ENCODE results near the gene KRT10. TPM values are rescaled to one million over a fixed set of nuclear protein-coding genes. Genes with fewer than 3 reads are reported as not detected.
A peak's percentile ranks its signal among the peaks of the same experiment; 100 is the strongest.

The KRT10 gene
- total and polyA plus RNA-seq, 9 of the 15 experiments (the other 6 are each of a cell fraction or from before 2014, with no cell fraction given): 47.0 to 179 (median 76.2) TPM

GRCh38 chr17:40827746-40828453, 5.5 kb upstream of the KRT10 start (continued):
- TF ChIP-seq ELF4 (CRISPR knock-in tag; IDR thresholded peaks at IDR 0.05) (no peak), TFE3 (CRISPR knock-in tag; IDR thresholded peaks at IDR 0.05) (no peak), HDAC3 (IDR thresholded peaks at IDR 0.05; ENCODE audit: borderline replicate concordance, partially characterized antibody) (peak; percentile 95), KLF16 (IDR thresholded peaks at IDR 0.05) (peak; percentile 90), SAP30 (IDR thresholded peaks at IDR 0.05; ENCODE audit: borderline replicate concordance, insufficient read depth, low read depth, low read length, poor library complexity, severe bottlenecking) (no peak), ZBTB17 (CRISPR knock-in tag; IDR thresholded peaks at IDR 0.05) (no peak), SMARCE1 (IDR thresholded peaks at IDR 0.05) (peak; percentile 94), NBN (IDR thresholded peaks at IDR 0.05; ENCODE audit: low read depth) (peak; percentile 97), MAFF (IDR thresholded peaks at IDR 0.05; ENCODE audit: low read length) (peak; percentile 81), MAFG (tag; conservative IDR thresholded peaks at IDR 0.05) (peak; percentile 88), ETV6 (IDR thresholded peaks at IDR 0.05; ENCODE audit: borderline replicate concordance in 1 of 2, low read depth in 2 of 2, low read length in 1 of 2) (peak in 1 of 2 experiments; percentile 77; a peak in 2 of 4 replicates), ETV6 (CRISPR knock-in tag; IDR thresholded peaks at IDR 0.05; ENCODE audit: borderline replicate concordance) (no peak), POLR2AphosphoS2 (IDR thresholded peaks at IDR 0.05; ENCODE audit: low read length) (no peak), ZNF561 (CRISPR knock-in tag; conservative IDR thresholded peaks at IDR 0.05) (no peak), GATA2 (CRISPR knock-in tag; IDR thresholded peaks at IDR 0.05) (peak; percentile 80), ZNF3 (CRISPR knock-in tag; IDR thresholded peaks at IDR 0.05) (no peak), CBFA2T3 (IDR thresholded peaks at IDR 0.05) (peak; percentile 99), ZNF121 (CRISPR knock-in tag; conservative IDR thresholded peaks at IDR 0.05) (no peak), NRF1 (conservative IDR thresholded peaks at IDR 0.05 in 1 of 2, IDR thresholded peaks at IDR 0.05 in 1 of 2) (peak; percentile 37 to 39; a peak in 2 of 4 replicates), SLC30A9 (CRISPR knock-in tag; IDR thresholded peaks at IDR 0.05) (no peak), HDAC2 (IDR thresholded peaks at IDR 0.05) (peak; percentile 98), CEBPB (tag; IDR thresholded peaks at IDR 0.05) (peak; percentile 96), ZNF551 (CRISPR knock-in tag; IDR thresholded peaks at IDR 0.05) (no peak), MTA2 (IDR thresholded peaks at IDR 0.05; ENCODE audit: low read depth) (peak; percentile 89), TEAD4 (IDR thresholded peaks at IDR 0.05; ENCODE audit: low read length) (peak; percentile 98), TEAD4 (CRISPR knock-in tag; IDR thresholded peaks at IDR 0.05; ENCODE audit: borderline replicate concordance) (no peak)
- TF ChIP-seq, protein P1, sequence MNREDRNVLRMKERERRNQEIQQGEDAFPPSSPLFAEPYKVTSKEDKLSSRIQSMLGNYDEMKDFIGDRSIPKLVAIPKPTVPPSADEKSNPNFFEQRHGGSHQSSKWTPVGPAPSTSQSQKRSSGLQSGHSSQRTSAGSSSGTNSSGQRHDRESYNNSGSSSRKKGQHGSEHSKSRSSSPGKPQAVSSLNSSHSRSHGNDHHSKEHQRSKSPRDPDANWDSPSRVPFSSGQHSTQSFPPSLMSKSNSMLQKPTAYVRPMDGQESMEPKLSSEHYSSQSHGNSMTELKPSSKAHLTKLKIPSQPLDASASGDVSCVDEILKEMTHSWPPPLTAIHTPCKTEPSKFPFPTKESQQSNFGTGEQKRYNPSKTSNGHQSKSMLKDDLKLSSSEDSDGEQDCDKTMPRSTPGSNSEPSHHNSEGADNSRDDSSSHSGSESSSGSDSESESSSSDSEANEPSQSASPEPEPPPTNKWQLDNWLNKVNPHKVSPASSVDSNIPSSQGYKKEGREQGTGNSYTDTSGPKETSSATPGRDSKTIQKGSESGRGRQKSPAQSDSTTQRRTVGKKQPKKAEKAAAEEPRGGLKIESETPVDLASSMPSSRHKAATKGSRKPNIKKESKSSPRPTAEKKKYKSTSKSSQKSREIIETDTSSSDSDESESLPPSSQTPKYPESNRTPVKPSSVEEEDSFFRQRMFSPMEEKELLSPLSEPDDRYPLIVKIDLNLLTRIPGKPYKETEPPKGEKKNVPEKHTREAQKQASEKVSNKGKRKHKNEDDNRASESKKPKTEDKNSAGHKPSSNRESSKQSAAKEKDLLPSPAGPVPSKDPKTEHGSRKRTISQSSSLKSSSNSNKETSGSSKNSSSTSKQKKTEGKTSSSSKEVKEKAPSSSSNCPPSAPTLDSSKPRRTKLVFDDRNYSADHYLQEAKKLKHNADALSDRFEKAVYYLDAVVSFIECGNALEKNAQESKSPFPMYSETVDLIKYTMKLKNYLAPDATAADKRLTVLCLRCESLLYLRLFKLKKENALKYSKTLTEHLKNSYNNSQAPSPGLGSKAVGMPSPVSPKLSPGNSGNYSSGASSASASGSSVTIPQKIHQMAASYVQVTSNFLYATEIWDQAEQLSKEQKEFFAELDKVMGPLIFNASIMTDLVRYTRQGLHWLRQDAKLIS (CRISPR knock-in tag; IDR thresholded peaks at IDR 0.05): no peak
